Skeletal muscle tissue (tissue), 4 donors: ENCODE results near the gene KCND3. TPM values are rescaled to one million over a fixed set of nuclear protein-coding genes. Genes with fewer than 3 reads are reported as not detected.

Experiments
- H3K27ac ChIP-seq: one replicate; pipeline ENCODE4 v1.7.0; 2013; ENCODE audit warnings: mild to moderate bottlenecking, low read depth, low read length, inconsistent platforms
- H3K27me3 ChIP-seq, 3 donors: one replicate each; pipeline ENCODE4 v1.7.0; 2013; ENCODE audit warnings: low read length in 3 of 3; ENCODE audit not compliant: control insufficient read depth in 3 of 3, insufficient read depth in 3 of 3
- H3K36me3 ChIP-seq, 3 donors: one replicate each; pipeline ENCODE4 v1.7.0; 2013; ENCODE audit warnings: low read length in 3 of 3; ENCODE audit not compliant: control insufficient read depth in 3 of 3, insufficient read depth in 3 of 3
- H3K4me1 ChIP-seq, 3 donors: one replicate each; pipeline ENCODE4 v1.7.0; 2013; ENCODE audit warnings: low read length in 3 of 3, mild to moderate bottlenecking in 3 of 3; ENCODE audit not compliant: control insufficient read depth in 3 of 3, insufficient read depth in 3 of 3
- H3K4me3 ChIP-seq, 3 donors: one replicate each; pipeline ENCODE4 v1.7.0; 2013; ENCODE audit warnings: low read length in 3 of 3
- H3K9ac ChIP-seq, 3 donors: one replicate each; pipeline ENCODE4 v1.7.0; 2013; ENCODE audit warnings: low read length in 3 of 3, mild to moderate bottlenecking in 3 of 3, moderate library complexity in 2 of 3, low read depth in 1 of 3
- H3K9me3 ChIP-seq, 3 donors: one replicate each; pipeline ENCODE4 v1.7.0; 2013; ENCODE audit warnings: low read length in 3 of 3; ENCODE audit not compliant: control insufficient read depth in 3 of 3
- total RNA-seq: library from RNA; depleted of rRNA; stranded (reverse); fragments of >200 nt; gene quantifications from one replicate; pipeline ENCODE4 v1.2.3, GENCODE V29; 2014
- donor health status: Osteomylitis.

Gene KCND3
- total RNA-seq, 1 donor from 2014 or later = 1.0 TPM

DNA sequence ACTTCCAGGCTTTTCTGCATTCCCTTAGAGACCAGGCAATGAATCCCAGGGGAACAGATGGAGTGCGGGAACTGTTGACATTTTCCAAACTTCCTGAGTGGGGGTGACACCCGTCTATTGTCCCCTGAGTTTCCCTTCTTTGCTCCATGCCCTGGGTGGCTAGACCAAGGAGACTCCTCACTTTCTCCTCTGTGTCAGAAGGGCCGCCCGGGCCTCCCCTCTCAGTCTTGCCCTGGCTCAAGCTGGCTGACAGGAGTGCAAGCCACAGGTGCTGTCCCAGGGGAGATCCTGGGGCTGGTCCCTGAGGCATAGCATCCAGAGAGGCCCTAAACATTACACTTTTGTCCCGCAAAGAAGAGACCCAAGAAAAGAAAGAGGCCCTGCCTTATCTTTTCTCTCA is 170.9 kb downstream of the KCND3 start:
- Histone ChIP-seq H3K27ac (no peak overlapping the region), H3K9ac (no peak overlapping the region), H3K4me3 (no peak overlapping the region), H3K9me3 (no peaks in the 10 kb centered on the region), H3K36me3 (no peaks in the 10 kb centered on the region), H3K27me3 (no peaks in the 10 kb centered on the region), H3K4me1 (no peaks in the 10 kb centered on the region)

GRCh38 chr1:111818081-111818480 is 171.4 kb downstream of the KCND3 start:
- H3K9me3 ChIP-seq = no peaks in the 10 kb centered on the region
- H3K4me3 ChIP-seq = no peak overlapping the region
- H3K9ac ChIP-seq = no peak overlapping the region
- H3K27me3 ChIP-seq = no peaks in the 10 kb centered on the region
- no peaks in the 10 kb centered on the region for H3K36me3 ChIP-seq
- no peaks in the 10 kb centered on the region for H3K4me1 ChIP-seq
- no peak overlapping the region for H3K27ac ChIP-seq

DNA sequence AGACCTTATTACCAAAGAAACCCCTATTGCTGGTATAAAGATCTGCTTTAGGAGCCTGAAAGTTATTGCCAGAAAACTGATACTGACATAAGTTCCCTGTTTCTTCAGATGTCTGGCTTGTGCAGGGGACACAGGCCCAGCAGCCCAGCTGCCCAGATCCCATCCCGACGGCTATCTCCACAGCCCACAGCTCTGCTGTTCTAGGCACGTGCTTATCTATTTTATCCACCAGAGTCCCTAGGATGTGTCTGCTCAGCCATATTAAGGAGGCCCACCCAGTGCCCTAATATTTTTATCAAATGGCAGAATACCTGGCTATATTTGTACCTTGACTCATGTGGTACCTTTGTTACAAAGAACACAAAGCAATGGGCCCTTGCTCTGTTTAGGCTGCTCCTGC is 174.8 kb downstream of the KCND3 start:
- Histone ChIP-seq H3K9me3 (no peaks in the 10 kb centered on the region), H3K9ac (no peak overlapping the region), H3K4me1 (no peaks in the 10 kb centered on the region), H3K4me3 (no peak overlapping the region), H3K27me3 (no peaks in the 10 kb centered on the region), H3K27ac (no peak overlapping the region), H3K36me3 (no peaks in the 10 kb centered on the region)

DNA sequence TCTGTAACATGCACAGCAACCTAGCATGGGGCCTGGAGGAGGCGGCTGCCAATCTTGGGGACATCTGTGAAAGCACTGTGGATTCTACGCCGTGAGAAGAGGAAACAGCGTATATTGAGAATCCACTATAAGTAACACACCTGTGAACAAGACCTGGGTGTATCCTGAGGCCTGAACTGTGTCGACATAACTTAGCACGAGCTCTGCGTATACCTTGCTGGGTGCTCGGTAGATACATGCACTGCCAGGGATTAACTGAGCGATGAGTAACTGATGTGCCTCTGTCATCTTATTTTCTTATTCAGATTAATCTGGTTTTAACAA is 175.2 kb downstream of the KCND3 start:
- no peaks in the 10 kb centered on the region for H3K36me3 ChIP-seq
- no peak overlapping the region for H3K4me3 ChIP-seq
- H3K27ac ChIP-seq = no peak overlapping the region
- no peaks in the 10 kb centered on the region for H3K27me3 ChIP-seq
- no peaks in the 10 kb centered on the region for H3K9me3 ChIP-seq
- H3K9ac ChIP-seq = no peak overlapping the region
- no peaks in the 10 kb centered on the region for H3K4me1 ChIP-seq

- Histone ChIP-seq H3K27me3 (no peaks in the 10 kb centered on the region), H3K9ac (no peak overlapping the region), H3K27ac (no peak overlapping the region), H3K4me1 (no peaks in the 10 kb centered on the region), H3K36me3 (no peaks in the 10 kb centered on the region), H3K9me3 (no peaks in the 10 kb centered on the region), H3K4me3 (no peak overlapping the region)
Observed at GRCh38 chr1:111813440-111814304, 175.8 kb downstream of the KCND3 start.

- no peaks in the 10 kb centered on the region for H3K27me3 ChIP-seq
- H3K27ac ChIP-seq = no peak overlapping the region
- no peak overlapping the region for H3K9ac ChIP-seq
- H3K9me3 ChIP-seq = no peaks in the 10 kb centered on the region
- no peaks in the 10 kb centered on the region for H3K36me3 ChIP-seq
- no peaks in the 10 kb centered on the region for H3K4me1 ChIP-seq
- no peak overlapping the region for H3K4me3 ChIP-seq
Observed at GRCh38 chr1:111812306-111812705, 177.2 kb downstream of the KCND3 start.

DNA sequence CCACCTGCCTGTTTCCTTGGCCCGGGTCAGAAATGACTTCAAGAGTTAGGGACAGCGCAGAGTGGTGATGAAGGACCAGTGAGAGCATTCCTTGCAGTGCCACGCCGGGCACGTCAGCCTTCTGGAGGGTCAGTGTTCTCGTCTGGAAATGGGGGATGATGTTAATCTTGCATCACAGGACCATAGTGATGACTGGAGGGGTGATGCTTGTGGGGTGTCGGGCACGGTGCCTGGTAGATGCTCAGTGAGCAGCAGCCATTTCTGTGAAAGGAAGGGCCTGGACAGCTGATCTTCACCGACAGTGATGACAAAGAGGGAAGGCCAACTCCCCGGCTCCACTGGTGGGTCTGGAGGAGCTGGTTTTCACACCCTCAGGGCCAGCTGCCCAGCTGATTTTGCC is 177.6 kb downstream of the KCND3 start:
- Histone ChIP-seq H3K4me1 (no peaks in the 10 kb centered on the region), H3K27ac (no peak overlapping the region), H3K9me3 (no peaks in the 10 kb centered on the region), H3K4me3 (no peak overlapping the region), H3K27me3 (no peaks in the 10 kb centered on the region), H3K9ac (no peak overlapping the region), H3K36me3 (no peaks in the 10 kb centered on the region)

- H3K27me3 ChIP-seq = no peaks in the 10 kb centered on the region
- H3K36me3 ChIP-seq = no peaks in the 10 kb centered on the region
- no peak overlapping the region for H3K27ac ChIP-seq
- H3K4me1 ChIP-seq = peaks cover 6 to 20% (median 17%) of the 10 kb centered on the region in 3 donors
- no peaks in the 10 kb centered on the region for H3K9me3 ChIP-seq
- H3K9ac ChIP-seq = no peak overlapping the region
- H3K4me3 ChIP-seq = no peak overlapping the region
Observed at GRCh38 chr1:111805251-111805650, 184.2 kb downstream of the KCND3 start.

DNA sequence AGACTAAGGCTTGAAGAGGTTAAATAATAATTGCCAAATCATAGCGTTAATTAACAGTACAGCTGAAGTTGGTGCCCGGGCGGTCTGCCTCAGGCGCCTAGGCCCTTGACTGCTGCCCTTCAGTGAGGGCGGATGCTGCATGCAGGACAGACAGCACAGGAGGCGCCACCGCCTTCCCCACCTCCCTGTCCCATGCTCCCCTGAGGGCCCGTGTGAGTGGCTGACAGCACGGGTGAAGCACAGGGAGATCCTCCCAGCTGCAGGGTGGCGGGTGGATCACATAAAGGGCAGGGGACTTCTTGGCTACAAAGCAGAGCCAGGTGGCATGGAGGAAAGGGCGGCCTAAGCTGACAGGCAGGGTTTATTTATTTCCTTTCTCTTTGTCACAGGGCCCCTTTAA is 184.7 kb downstream of the KCND3 start:
- Histone ChIP-seq H3K4me1 (peaks cover 6 to 20% (median 17%) of the 10 kb centered on the region in 3 donors), H3K36me3 (no peaks in the 10 kb centered on the region), H3K27ac (no peak overlapping the region), H3K9ac (no peak overlapping the region), H3K4me3 (no peak overlapping the region), H3K27me3 (no peaks in the 10 kb centered on the region), H3K9me3 (no peaks in the 10 kb centered on the region)

DNA sequence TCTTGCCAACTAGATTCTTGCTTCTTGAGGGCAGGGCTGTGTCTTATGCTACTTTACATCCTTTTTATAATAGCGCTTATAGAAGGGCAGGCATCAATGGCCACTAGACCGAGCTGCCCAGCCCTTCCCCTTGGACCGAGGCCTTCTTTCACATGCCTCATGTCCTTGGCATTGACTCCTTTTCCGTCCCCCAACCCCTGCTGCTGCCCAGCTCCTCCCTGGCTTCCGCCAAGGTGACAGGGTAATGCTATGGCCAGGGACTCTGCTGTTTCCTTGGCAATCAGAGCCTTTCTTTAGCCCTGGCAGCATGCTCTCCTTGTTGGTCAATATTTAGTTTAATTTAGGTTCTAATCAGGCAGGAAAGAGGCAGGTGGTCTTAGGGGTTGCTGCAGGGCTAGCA is 185.5 kb downstream of the KCND3 start:
- H3K27ac ChIP-seq = no peak overlapping the region
- no peak overlapping the region for H3K4me3 ChIP-seq
- H3K9ac ChIP-seq = no peak overlapping the region
- H3K27me3 ChIP-seq = no peaks in the 10 kb centered on the region
- H3K36me3 ChIP-seq = no peaks in the 10 kb centered on the region
- H3K9me3 ChIP-seq = no peaks in the 10 kb centered on the region
- peaks cover 6 to 20% (median 17%) of the 10 kb centered on the region in 3 donors for H3K4me1 ChIP-seq
